GM21515 (cell line): ENCODE data around the gene PRKAR1B.
"Not testable (repeated sequence)": the region's sequence is repeated elsewhere in the genome, so short reads cannot be mapped to it uniquely, and the experiment has no call there.

Experiments used
- ATAC-seq: cut with Tn5 transposase; IDR thresholded peaks from one replicate; pipeline ENCODE4 v1.9.1; 2021; ENCODE audit not compliant: unreplicated experiment

PRKAR1B gene

DNA sequence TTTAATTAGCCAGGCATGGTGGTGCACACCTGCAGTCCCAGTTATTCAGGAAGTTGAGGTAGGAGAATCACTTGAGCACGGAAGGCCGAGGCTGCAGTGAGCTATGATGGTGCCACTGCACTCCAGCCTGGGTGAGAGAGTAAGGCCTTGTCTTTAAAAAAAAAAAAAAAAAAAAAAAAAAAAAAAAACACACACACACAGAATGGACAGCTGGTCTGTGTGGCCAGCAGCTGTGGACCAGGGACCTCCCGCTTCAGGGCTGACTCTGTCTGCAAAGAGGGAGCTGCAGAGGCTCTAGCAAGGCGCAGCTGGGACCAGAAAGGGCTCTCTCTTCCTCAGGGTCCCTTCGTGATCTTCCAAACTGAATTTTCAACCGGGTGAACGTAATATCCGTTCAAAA lies 54.2 kb downstream of the PRKAR1B start:
- no peak for ATAC-seq

DNA sequence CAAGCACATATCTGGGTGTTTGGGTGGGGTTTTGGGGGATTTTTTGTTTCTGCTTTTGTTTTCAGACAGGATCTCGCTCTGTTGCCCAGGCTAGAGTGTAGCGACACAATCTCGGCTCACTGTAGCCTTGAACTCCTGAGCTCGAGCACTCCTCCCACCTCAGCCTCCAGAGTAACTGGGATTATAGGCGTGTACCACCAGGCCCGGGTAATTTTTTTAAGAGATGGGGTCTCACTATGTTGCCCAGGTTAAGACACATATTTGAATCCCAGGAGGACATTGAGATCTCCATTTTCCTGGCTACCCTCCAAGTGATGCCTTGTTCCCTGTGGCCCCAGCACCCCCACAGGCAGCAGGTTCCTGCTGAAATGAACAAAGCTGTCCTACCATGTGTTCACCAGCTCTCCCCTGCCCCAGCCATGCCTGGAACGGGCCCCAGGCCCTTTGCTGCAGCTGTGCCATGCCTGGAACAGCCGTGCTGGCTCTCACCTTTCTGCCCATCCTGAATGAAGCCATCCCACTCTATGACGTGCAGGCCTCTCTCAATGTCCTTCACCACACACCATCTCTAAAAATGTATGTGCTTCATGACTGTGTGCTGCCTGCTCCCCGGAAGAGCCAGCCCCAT lies 55.6 kb downstream of the PRKAR1B start:
- no peak for ATAC-seq

DNA sequence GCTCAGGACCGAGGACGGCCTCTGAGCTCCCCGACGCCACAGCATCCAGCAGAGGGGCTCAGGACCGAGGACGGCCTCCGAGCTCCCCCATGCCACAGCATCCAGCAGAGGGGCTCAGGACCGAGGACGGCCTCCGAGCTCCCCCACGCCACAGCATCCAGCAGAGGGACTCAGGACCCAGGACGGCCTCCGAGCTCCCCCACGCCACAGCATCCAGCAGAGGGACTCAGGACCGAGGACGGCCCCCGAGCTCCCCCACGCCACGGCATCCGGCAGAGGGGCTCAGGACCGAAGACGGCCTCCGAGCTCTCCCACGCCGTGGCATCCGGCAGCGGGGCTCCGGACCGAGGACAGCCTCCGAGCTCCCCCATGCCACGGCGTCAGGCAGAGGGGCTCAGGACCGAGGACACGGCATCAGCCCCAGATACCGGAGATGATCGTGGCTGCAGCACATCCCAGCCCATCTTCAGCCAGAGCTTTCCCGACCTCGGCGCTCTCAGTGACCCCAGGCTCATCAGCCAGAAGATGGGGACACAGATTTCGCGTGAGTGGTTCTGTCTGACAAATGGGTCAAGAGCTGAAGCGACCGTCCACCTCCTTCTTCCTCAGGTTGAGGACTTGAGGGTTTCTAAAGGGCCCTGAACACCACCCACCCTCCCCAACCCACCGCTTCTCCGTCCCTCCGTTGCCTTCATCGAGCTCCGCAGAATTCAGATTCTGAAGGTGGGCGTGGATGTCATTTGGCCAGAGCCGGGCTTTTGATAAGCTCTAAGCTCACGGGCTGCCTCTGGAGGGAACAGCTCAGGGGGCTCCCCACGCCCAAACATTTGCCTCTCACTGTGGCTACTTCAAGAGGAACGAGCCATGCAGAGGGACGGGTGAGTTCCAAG lies 56.3 kb downstream of the PRKAR1B start:
- no peak for ATAC-seq

DNA sequence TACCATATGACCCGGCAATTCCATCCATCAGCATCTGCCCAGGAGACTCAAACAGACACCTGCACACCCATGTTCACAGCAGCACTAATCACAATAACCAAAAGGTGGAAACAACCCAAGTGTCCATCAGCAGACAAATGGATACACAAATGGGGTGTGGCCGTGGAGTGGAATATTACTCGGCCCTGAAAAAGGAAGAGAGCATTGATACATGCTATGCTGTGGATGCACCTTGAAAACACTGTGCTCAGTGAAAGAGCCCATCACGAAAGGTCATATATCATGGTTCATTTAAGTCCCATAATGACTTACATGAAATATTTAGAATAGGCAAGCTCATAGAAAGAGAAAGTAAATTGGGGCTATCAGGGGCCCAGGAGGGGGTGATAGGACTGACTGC lies 58.1 kb downstream of the PRKAR1B start:
- no peak for ATAC-seq

DNA sequence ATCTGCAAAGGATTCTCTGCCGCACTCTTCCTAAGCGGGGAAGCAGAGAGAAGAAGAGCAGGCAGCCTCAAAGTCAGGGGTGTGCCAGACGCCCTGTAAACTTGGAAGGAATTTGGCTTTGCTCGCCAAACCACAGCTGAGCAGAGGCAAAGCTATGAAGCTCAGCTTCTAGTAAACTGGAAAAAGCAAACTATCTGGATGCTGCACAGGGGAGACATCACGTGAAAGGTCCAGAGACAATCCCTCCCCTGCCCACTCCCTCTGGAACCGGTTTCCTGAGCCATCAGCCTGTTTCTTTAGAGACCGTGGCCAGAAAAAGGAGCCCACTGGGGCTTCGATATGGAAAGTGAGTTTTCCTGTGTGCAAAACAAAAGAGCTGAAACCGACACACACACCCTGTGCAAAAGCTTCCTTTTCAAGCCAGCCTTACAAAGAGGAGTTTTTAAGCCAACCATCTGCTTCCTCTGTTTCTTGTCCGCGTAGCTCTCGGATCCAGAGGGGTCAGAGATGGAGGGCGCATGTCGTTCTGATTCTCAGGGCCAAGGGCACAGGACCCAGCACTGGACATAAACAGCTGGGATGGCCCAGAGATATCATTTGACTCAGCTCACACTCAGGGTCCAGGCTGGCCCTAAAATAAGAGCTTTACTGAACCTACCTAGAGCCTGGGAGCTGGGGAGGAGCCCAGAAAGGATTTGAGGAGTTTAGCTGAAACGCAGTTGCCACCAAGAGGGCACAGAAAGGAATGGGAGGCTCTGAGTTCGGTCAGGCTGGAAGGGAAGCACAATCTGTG lies 58.7 kb downstream of the PRKAR1B start:
- no peak for ATAC-seq

DNA sequence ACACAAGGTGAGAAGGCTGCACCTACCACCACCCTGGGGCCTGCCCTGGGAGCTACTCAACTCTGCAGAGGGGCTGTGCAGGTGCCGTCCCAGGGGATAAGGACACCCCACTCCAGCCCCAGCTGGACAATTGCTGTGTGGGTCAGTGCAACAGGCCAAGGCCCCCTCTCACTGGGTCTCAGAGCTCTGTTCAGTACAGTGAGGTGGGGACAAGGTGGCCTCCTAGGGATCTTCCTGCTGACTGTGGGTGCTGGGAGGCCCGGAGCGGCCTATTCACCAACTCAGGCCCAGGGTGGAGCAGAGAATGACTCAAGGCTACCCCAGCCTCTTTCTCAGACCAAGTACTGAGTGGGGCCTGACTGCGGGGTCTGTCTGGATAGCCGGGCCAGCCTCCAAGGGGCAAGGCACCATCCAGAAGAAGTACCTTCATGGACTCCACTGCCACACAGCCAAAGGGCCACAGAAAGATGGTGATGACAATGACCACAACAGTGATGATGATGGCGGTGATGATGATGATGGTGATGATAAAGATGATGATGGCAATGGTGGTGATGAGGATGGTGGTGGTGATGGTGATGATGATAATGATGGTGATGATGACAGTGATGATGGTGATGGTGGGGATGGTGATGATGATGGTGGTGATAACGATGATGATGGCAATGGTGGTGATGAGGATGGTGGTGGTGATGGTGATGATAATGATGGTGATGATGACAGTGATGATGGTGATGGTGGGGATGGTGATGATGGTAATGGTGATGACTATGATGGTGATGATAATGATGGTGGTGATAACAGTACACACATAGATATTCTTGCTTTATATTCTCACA lies 60.4 kb downstream of the PRKAR1B start:
- ATAC-seq: no peak

DNA sequence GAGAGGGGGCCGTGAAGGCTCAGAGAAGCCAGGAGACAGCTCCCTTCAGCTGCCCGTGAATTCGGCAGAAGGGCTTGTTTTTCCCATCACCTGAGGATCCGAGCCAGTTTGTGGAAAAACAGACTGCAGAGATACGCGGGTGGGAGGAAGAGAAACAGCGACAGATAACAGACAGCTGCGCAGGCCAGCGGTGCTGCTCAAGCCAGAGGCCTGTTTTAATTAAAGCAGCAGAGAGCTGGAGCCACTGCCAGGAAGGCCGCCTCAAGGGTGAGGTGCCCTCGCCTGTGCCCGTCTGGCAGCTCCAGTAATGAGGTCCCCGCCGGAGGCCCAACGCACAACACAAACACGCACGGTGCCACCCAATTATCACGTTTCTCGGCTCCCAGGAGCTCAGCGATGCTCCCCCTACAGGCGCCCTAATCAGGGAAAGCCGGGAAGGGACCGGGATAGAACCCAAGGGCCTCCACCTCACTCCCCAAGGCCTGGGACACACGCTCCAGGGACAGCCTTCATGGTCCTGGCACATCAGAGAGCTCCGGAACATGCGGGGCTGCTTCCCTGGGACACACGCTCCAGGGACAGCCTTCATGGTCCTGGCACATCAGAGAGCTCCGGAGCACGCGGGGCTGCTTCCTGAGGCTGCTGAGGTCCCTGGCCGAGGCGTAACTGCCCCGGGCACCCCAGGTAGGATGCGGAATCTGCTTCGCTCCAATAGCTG lies 61.2 kb downstream of the PRKAR1B start:
- no peak for ATAC-seq

DNA sequence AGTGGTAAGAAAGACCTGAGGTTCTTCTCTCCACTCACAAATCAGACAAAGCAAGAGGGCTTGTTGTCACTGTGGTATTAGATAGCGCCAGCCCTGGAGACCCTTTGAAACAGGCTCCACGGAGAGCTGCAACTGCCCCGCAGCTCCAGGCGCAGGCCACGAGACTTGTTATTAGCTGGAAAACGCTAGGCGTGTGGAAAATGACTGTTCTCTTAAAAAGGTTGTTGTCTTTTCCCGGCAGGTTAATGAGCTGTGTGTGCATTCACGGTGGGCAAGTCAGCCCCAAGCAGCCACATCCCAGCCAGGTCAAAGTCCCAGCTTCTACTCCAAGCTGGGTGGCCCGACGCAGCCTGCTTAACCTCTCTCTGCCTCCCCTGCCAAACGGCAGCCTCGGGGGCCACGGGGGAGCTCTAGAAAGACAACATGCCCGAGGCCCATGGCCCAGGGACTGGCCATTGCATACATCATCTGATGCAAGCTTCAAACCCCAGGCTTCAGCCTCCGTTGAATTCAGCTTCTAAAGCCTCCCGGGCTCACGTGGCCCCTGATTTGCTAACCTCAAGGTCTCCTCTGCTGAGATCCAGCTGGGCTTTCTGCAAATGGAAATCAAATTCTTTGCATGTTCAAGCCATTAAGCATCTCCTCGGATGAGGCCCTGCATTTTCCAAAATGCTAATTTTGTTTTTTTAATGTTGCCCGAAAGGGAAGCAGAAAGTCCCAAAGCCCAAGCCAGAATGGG lies 61.9 kb downstream of the PRKAR1B start:
- no peak for ATAC-seq

DNA sequence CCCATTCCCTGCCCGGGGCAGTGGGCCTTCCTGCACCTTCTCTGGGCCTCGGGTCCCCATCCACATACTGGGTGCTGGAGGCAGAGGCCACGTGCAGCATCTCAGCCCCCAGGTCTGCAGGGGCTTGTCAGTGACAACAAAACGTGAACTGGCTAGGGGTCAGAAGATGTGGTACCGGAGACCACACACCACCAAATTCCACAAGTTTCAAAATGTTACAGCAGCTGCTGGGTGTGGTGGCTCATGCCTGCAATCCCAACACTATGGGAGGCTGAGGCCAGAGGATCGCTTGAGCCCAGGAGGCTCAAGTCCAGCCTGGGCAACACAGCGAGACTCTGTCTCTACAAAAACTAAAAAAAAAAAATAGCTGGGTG lies 62.7 kb downstream of the PRKAR1B start:
- ATAC-seq: no peak

DNA sequence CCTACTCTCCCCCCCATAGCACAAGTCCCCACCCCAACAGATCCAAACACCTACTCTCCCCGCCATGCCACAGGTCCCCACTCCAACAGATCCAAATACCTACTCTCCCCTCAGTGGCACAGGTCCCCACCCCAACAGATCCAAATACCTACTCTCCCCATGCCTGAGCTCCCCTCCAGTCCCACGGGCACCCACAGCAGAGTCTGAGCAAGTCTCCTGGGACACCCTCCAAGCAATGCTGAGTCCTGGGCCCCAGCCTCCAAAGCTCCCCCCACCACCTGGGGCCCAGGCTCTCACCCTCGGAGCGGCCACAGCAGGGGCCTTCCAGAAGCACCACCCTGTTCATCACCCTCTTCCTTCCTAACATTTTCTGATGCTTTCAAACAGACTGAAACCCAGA lies 64.5 kb downstream of the PRKAR1B start:
- ATAC-seq: no peak

DNA sequence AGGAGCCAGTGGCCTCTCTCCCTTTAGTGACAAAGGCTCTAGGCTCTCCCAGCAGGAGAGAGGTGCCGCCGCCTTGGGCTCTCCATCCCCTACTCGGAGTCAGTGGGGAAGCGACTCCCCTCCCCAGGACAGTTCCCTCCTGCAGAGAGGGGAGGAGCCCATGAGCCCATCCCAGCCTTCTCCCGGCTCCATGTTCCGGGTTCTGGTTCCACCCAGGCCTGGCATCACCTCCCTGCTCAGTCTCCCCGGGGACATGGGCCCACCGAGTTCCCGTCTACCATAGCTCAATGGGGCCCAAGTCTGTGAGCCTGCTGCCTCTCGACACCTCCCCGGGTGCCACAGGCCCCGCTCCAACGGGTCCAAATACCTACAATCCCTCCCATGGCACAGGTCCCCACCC lies 67.1 kb downstream of the PRKAR1B start:
- no peak for ATAC-seq

DNA sequence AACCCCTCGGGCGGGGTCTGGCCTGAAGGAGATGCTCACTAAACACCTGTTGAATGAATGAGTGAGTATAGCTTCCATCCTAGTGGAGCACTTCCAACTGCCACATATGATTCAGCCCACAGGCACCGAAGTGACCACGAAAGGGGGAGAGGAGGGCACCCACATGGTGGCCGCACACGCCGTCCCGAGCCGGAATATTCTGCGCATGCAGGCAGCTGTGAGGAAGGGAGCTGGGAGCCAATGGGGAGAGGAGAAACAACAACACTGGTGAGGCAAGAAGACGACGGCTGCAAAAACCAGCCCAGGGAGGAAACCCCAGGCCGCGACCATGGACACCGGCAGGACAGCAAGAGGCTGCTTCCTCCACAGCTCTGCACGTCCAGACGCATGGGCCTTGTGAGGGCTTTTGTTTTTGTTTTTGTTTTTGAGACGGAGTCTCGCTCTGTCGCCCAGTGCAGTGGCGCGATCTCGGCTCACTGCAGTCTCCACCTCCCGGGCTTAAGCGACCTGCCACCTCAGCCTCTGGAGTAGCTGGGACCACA lies 67.7 kb downstream of the PRKAR1B start:
- no peak for ATAC-seq

DNA sequence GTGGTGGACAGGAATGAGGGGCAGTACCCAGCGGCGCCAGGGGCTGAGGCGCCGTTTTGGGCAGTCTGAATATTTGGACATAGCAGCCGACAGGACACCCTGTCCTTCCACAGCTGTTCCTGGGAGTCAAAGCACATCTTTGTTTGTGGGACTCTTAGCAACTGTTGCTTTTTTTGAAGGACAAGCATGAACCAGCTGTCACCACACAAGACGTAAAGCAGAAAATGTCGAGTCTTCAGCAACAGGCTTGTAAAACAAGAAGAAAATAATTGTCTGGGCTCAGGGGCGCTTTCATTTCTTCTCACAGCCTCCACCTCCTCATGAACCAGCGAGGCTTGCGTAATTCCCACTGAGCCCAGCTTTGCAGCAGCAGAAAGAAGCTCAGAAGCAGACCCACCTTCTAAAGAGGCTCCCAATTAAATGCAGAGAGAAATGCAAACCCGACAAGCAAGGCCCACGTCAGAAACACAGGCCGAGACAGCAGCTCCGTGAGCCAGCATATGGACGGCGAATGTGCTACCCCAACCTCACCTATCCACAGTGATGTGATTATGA lies 69.4 kb downstream of the PRKAR1B start:
- ATAC-seq: no peak

DNA sequence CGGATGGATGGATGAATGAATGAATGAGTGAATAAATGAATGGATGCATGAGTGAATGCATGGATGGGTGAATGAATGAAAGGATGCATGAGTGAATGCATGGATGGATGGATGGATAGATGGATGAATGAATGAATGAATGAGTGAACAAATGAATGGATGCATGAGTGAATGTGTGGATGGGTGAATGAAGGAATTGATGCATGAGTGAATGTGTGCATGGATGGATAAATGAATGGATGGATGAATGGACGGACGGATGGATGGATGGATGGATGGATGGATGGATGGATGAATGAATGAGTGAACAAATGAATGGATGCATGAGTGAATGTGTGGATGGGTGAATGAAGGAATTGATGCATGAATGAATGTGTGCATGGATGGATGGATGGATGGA lies 70.1 kb downstream of the PRKAR1B start:
- not testable (repeated sequence) for ATAC-seq

DNA sequence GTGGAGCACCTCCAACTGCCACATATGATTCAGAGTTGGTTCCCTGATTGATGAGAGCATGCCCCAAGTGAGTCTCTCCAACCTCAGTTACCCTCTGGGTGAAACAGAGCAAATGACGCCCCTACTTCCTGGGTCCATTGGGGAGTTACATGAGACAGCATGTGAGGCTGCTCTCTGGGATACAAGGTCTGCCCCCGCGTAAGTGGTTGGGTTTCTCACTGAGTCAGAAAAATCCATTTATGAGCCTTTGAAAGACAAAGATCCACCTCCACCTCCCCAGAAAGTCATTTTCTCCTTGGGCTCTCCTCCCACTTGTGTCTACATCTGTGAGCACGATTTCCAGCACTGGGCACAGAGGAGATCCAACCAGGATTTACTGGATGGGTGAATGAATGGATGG lies 71.3 kb downstream of the PRKAR1B start:
- ATAC-seq: no peak

DNA sequence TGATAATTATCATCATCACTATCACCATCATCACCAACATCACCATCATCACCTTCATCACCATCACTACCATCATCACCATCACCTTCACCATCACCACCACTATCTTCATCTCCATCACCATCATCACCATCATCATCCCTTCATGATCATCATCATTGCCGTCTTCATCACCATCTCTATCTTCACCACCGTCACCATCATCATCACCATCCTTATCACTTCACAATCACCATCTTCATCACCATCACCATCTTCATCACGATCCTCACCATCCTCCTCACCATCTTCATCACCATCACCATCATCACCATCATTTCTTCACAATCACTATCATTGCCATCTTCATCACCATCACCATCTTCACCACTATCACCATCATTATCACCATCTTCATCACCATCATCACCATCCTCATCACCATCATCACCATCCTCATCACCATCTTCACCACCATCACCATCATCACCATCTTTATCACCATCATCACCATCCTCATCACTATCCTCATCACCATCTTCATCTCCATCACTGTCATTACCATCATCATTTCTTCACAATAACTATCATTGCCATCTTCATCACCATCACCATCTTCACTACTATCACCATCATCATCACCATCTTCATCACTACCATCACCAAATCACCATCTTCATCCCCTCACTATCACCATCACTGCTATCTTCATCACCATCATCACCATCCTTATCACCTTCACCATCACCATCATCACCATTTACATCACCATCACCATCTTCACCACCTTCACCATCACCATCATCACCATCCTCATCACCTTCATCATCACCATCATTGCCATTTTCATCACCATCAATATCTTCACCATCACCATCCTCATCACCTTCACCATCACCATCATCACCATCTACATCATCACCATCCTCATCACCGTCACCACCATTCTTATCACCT lies 73.0 kb downstream of the PRKAR1B start:
- no peak for ATAC-seq

DNA sequence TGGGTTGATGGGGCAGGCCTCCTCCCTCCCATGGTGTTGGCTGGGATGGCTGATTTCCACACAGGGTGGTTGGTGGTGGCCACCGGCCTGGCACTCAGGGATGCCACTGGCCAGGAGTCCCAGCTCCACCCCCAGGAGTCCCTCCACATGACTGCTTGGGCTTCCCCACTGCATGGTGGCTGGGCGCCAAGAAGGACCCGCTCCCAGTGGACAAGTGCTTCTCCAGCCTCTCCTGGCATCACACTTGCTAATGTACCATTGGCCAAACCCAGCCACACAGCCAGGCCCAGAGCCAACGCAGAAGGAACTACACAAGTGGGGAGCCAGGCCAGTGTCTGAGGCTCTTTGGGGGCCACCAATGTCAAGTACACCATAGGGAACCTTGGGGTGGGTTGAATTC lies 74.2 kb downstream of the PRKAR1B start:
- ATAC-seq: no peak

DNA sequence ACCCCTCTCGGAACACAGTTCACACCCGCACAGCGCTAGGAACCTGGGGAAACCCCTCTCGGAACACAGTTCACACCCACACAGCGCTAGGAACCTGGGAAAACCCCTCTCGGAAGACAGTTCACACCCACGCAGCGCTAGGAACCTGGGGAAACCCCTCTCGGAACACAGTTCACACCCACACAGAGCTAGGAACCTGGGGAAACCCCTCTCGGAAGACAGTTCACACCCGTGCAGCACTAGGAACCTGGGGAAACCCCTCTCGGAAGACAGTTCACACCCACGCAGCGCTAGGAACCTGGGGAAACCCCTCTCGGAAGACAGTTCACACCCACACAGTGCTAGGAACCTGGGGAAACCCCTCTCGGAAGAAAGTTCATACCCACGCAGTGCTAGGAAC lies 74.9 kb downstream of the PRKAR1B start:
- not testable (repeated sequence) for ATAC-seq
